Gastroesophageal sphincter (tissue), 4 donors: ENCODE measurements around the gene KLF7. TPM values are rescaled to one million over a fixed set of nuclear protein-coding genes. Genes with fewer than 3 reads are reported as not detected.

Experiments used
- ATAC-seq: fragments of 150-250 bp; one replicate; pipeline ENCODE4 v1.9.1; 2016; ENCODE audit warnings: mild to moderate bottlenecking, moderate library complexity
- H3K27ac ChIP-seq, 4 donors: fragments of 200-600 bp; sonication (generic) in 3 of 4; 1 replicate in 3 of 4; 2 replicates in 1 of 4; pipeline ENCODE4 v1.5.1; 2016 to 2019
- H3K27me3 ChIP-seq: fragments of 200-600 bp; sonication (generic); one replicate; pipeline ENCODE4 v1.5.1; 2019
- H3K36me3 ChIP-seq, 2 donors: fragments of 200-600 bp; sonication (generic); one replicate each; pipeline ENCODE4 v1.5.1; 2019; ENCODE audit warnings: control low read depth in 1 of 2
- H3K4me1 ChIP-seq, 3 donors: fragments of 200-600 bp; sonication (generic); 1 replicate in 2 of 3; 2 replicates in 1 of 3; pipeline ENCODE4 v1.5.1; 2016 to 2019; ENCODE audit warnings: control low read depth in 2 of 3
- H3K4me3 ChIP-seq, 2 donors: fragments of 200-600 bp; sonication (generic); one replicate each; pipeline ENCODE4 v1.5.1; 2019; ENCODE audit warnings: mild to moderate bottlenecking in 1 of 2, moderate library complexity in 1 of 2
- H3K9me3 ChIP-seq, 3 donors: fragments of 200-600 bp; sonication (generic); one replicate each; pipeline ENCODE4 v1.5.1; 2017 to 2019; ENCODE audit warnings: control low read depth in 2 of 3
- EP300 ChIP-seq: sonication (generic); formaldehyde crosslinking; IDR thresholded peaks from one replicate; pipeline ENCODE4 v1.6.1; 2017; ENCODE audit warnings: antibody characterized with exemption, mild to moderate bottlenecking
- POLR2A ChIP-seq, 2 donors: fragments of 450-650 bp; IDR thresholded peaks; one replicate each; pipeline ENCODE4 v1.6.1; 2017; ENCODE audit warnings: antibody characterized with exemption in 2 of 2, mild to moderate bottlenecking in 2 of 2, moderate library complexity in 1 of 2
- POLR2AphosphoS5 ChIP-seq: sonication (generic); formaldehyde crosslinking; IDR thresholded peaks from one replicate; pipeline ENCODE4 v1.6.1; 2017; ENCODE audit warnings: antibody characterized with exemption
- WGBS, 2 donors: methylation state at CpG; one replicate each; pipeline ENCODE4 v1.1.5; 2018; ENCODE audit warnings: low coverage in 1 of 2; 5-methylcytosine and 5-hydroxymethylcytosine counted together
- total RNA-seq, 4 donors: library from RNA; depleted of rRNA; stranded (reverse); fragments of >200 nt; gene quantifications; one replicate each; pipeline ENCODE4 v1.1.0, GENCODE V29; 2016
- TF ChIP-seq, protein P1 (sequence below), 4 experiments: fragments of 200-600 bp in 2 of 4; fragments of 450-650 bp in 2 of 4; sonication (generic) in 1 of 4; IDR thresholded peaks; one replicate each; pipeline ENCODE4 v1.5.1; 2017 to 2019; ENCODE audit warnings: antibody characterized with exemption in 4 of 4, mild to moderate bottlenecking in 2 of 4, moderate library complexity in 2 of 4

KLF7 gene
- total RNA-seq, 4 donors from 2014 or later = 30.7 to 59.3 (median 42.1) TPM

GRCh38 chr2:207135340-207135739 lies 30.4 kb downstream of the KLF7 start:
- Histone ChIP-seq H3K27ac (peak overlapping the region; percentile 32 to 100 (median 82)), H3K4me1 (peaks cover 68 to 100% (median 68%) of the 10 kb centered on the region in 3 donors), H3K4me3 (no peak overlapping the region), H3K9me3 (no peaks in the 10 kb centered on the region), H3K27me3 (no peaks in the 10 kb centered on the region), H3K36me3 (no peaks in the 10 kb centered on the region)
- TF ChIP-seq EP300 (no peak), POLR2A (IDR thresholded peaks at IDR 0.05) (no peak), POLR2AphosphoS5 (no peak)
- TF ChIP-seq, protein P1, sequence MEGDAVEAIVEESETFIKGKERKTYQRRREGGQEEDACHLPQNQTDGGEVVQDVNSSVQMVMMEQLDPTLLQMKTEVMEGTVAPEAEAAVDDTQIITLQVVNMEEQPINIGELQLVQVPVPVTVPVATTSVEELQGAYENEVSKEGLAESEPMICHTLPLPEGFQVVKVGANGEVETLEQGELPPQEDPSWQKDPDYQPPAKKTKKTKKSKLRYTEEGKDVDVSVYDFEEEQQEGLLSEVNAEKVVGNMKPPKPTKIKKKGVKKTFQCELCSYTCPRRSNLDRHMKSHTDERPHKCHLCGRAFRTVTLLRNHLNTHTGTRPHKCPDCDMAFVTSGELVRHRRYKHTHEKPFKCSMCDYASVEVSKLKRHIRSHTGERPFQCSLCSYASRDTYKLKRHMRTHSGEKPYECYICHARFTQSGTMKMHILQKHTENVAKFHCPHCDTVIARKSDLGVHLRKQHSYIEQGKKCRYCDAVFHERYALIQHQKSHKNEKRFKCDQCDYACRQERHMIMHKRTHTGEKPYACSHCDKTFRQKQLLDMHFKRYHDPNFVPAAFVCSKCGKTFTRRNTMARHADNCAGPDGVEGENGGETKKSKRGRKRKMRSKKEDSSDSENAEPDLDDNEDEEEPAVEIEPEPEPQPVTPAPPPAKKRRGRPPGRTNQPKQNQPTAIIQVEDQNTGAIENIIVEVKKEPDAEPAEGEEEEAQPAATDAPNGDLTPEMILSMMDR (IDR thresholded peaks at IDR 0.05) = no peak
- 6 to 11% methylated on average over 1 of the region's 1 CpG for WGBS, 2 donors
- no peak for ATAC-seq

GRCh38 chr2:207133820-207134519 lies 31.8 kb downstream of the KLF7 start:
- no peaks in the 10 kb centered on the region for H3K36me3 ChIP-seq
- H3K27me3 ChIP-seq = no peaks in the 10 kb centered on the region
- no peaks in the 10 kb centered on the region for H3K9me3 ChIP-seq
- peaks cover 57 to 100% (median 65%) of the 10 kb centered on the region in 3 donors for H3K4me1 ChIP-seq
- no peak overlapping the region for H3K4me3 ChIP-seq
- WGBS, 2 donors = 25 to 39% methylated on average over 9 to 11 of the region's 13 CpGs
- H3K27ac ChIP-seq = peak overlapping the region; percentile 32 to 100 (median 82)
- ATAC-seq = peak; percentile 96
- TF ChIP-seq POLR2A (IDR thresholded peaks at IDR 0.05) (no peak), POLR2AphosphoS5 (peak; percentile 88)
- TF ChIP-seq, protein P1 (IDR thresholded peaks at IDR 0.05) = no peak

GRCh38 chr2:207133458-207133819 lies 32.3 kb downstream of the KLF7 start:
- TF ChIP-seq EP300 = no peak
- TF ChIP-seq POLR2A (IDR thresholded peaks at IDR 0.05) = no peak
- no peak for TF ChIP-seq POLR2AphosphoS5
- TF ChIP-seq, protein P1 (IDR thresholded peaks at IDR 0.05) = no peak
- Histone ChIP-seq H3K4me1 (peaks cover 55 to 100% (median 61%) of the 10 kb centered on the region in 3 donors), H3K27ac (peak overlapping the region; percentile 3 to 100 (median 80)), H3K36me3 (no peaks in the 10 kb centered on the region), H3K4me3 (no peak overlapping the region), H3K9me3 (no peaks in the 10 kb centered on the region), H3K27me3 (no peaks in the 10 kb centered on the region)
- WGBS, 2 donors = 25 to 67% methylated on average over 3 to 5 of the region's 6 CpGs
- ATAC-seq = peak; percentile 25

DNA sequence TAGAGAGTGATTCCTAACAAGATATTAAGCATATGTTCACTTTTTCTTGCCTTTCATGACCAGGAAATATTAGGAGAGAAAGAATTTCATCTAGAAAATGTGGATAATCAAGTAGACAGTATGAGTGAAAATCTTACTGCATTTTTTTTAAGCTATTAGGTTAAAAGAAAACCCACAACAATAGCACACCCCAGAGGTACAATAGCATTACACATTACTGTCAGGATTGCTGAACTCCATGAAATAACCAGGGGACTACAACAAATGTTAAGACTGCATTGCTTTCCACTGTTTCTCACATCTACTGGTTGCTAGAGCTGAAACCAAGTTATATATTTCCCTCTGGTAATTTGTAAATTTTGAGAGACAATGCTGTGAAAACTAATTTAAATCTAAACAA lies 33.7 kb downstream of the KLF7 start:
- Histone ChIP-seq H3K4me1 (peaks cover 44 to 98% (median 51%) of the 10 kb centered on the region in 3 donors), H3K36me3 (no peaks in the 10 kb centered on the region), H3K9me3 (no peaks in the 10 kb centered on the region), H3K4me3 (no peak overlapping the region), H3K27ac (peak overlapping the region; percentile 69 to 100 (median 80)), H3K27me3 (no peaks in the 10 kb centered on the region)
- TF ChIP-seq, protein P1 (IDR thresholded peaks at IDR 0.05) = peak in 1 of 4 experiments; percentile 5
- TF ChIP-seq POLR2A (IDR thresholded peaks at IDR 0.05) = no peak
- no peak for ATAC-seq

GRCh38 chr2:207131594-207131993 lies 34.2 kb downstream of the KLF7 start:
- Histone ChIP-seq H3K4me1 (peaks cover 40 to 98% (median 51%) of the 10 kb centered on the region in 3 donors), H3K36me3 (no peaks in the 10 kb centered on the region), H3K27ac (peak overlapping the region; percentile 69 to 100 (median 80)), H3K4me3 (no peak overlapping the region), H3K9me3 (no peaks in the 10 kb centered on the region), H3K27me3 (no peaks in the 10 kb centered on the region)
- ATAC-seq = peak; percentile 30
- 6 to 28% methylated on average over 2 of the region's 2 CpGs for WGBS, 2 donors
- TF ChIP-seq, protein P1 (IDR thresholded peaks at IDR 0.05) = no peak
- TF ChIP-seq EP300 (no peak), POLR2A (IDR thresholded peaks at IDR 0.05) (no peak)
